ENCODE data around the gene CCDC183. TPM values are rescaled to one million over a fixed set of nuclear protein-coding genes. Genes with fewer than 3 reads are reported as not detected.

CCDC183 gene
- total and polyA plus RNA-seq, 7 donors, result 0.71 to 3.5 (median 2.2) TPM; not detected in 1

DNA sequence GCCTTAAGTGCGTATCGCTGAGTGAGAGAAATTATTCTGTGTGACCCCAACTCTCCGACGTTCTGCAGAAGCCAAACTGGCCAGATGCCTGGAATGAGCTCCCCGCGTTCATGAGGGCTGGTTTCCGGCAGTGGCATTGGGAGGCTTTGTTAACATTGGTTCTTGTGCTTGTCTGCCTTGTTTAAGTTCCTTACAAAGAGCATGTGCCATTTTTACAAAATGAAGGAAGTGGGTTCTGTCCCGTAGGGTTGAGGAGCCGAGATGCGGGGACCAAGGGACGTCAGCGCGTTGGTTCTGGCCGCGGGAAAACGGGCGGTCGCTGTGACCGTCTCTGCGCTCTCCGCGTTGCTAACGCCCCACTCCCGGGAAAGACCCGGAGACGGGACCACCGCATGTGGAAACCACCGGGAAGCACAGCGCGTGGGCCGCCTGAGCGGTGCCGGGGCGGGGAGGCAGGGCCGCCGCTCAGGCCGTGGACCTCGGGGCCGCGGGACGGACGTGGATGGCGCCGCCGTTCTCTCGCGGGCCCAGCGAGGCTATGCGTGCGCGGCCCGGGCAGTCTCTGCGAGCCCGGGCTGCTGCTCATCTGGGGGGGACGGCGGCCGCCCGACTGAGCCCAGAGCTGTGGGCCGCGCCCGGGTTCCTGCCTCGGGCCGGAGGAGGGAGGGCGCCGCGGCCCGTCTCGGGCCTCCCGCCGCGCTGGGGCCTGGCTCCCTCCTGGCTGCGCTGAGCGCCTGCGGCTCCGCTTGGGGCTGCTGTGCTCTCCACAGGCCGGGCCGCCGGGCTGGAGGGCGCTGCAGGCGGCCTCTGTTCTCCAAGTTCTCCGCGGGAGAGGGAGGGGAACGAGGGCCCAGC is 25.1 kb downstream of the CCDC183 start:
- TF ChIP-seq POLR2AphosphoS5 (IDR thresholded peaks at IDR 0.05), result no peak
- TF ChIP-seq, protein P1, sequence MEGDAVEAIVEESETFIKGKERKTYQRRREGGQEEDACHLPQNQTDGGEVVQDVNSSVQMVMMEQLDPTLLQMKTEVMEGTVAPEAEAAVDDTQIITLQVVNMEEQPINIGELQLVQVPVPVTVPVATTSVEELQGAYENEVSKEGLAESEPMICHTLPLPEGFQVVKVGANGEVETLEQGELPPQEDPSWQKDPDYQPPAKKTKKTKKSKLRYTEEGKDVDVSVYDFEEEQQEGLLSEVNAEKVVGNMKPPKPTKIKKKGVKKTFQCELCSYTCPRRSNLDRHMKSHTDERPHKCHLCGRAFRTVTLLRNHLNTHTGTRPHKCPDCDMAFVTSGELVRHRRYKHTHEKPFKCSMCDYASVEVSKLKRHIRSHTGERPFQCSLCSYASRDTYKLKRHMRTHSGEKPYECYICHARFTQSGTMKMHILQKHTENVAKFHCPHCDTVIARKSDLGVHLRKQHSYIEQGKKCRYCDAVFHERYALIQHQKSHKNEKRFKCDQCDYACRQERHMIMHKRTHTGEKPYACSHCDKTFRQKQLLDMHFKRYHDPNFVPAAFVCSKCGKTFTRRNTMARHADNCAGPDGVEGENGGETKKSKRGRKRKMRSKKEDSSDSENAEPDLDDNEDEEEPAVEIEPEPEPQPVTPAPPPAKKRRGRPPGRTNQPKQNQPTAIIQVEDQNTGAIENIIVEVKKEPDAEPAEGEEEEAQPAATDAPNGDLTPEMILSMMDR (IDR thresholded peaks at IDR 0.05), result no peak
- intact Hi-C loops (cut with DNase I), result no loop called here
- no peaks in the 10 kb centered on the region for H3K27me3 ChIP-seq
- peaks cover 0 to 19% (median 17%) of the 10 kb centered on the region in 4 donors for H3K4me1 ChIP-seq
- DNase-seq, result no peak
- peaks cover 0 to 35% (median 18%) of the 10 kb centered on the region in 4 donors for H3K36me3 ChIP-seq
- H3K4me3 ChIP-seq, result peak overlapping the region in 3 of 4 donors; percentile 46 to 48 (median 46)
- WGBS, 2 donors, result 54 to 85% methylated on average over 83 of the region's 83 CpGs
- H3K9me3 ChIP-seq, result no peaks in the 10 kb centered on the region
- H3K27ac ChIP-seq, result peak overlapping the region in 2 of 4 donors; percentile 23 to 34

DNA sequence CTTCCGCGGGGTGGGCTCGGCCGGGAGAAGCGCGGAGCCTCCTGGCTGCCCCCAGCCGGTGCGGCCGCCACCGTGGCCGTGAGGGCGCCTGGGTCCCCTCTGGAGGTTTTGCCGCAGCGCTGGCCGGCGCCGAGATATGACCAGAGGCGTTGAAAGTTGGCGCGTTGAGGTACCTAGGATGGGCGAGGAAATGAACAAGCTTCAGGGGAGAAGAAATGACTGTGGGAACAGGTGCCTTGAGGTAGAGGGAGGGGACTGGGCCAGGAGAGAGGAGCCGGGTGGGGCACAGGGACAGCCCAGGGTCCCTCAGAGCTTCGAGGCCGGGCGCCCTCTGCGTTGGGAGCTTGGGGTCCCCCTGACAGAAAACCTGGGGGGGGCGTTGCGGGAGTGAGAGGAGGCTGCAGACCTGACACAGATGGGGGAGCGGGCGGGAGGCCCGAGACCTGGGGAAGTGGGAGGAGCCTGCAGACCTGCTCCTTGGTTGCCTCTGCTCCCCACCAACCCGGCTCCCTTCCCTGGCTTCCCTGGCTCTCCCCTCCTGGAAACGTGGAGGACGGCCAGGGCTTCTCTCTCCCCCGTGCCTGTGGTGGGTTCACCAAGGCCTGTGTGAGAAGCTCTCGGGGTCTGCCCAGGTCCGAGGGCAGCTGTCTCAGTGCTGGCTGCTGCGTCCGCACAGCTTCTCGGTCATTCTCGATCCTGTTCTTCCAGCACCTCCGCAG is 25.8 kb downstream of the CCDC183 start:
- peaks cover 0 to 19% (median 17%) of the 10 kb centered on the region in 4 donors for H3K4me1 ChIP-seq
- intact Hi-C loops (cut with DNase I), result no loop called here
- H3K27me3 ChIP-seq, result no peaks in the 10 kb centered on the region
- H3K9me3 ChIP-seq, result no peaks in the 10 kb centered on the region
- H3K27ac ChIP-seq, result peak overlapping the region in 2 of 4 donors; percentile 23 to 34
- no peak for DNase-seq
- H3K4me3 ChIP-seq, result peak overlapping the region in 3 of 4 donors; percentile 46 to 48 (median 46)
- 87 to 92% methylated on average over 42 of the region's 42 CpGs for WGBS, 2 donors
- peaks cover 0 to 43% (median 22%) of the 10 kb centered on the region in 4 donors for H3K36me3 ChIP-seq
- TF ChIP-seq POLR2A (IDR thresholded peaks at IDR 0.05), result no peak
- TF ChIP-seq POLR2AphosphoS5 (IDR thresholded peaks at IDR 0.05), result no peak
- TF ChIP-seq EP300 (IDR thresholded peaks at IDR 0.05), result no peak
- TF ChIP-seq, protein P1 (IDR thresholded peaks at IDR 0.05), result no peak

DNA sequence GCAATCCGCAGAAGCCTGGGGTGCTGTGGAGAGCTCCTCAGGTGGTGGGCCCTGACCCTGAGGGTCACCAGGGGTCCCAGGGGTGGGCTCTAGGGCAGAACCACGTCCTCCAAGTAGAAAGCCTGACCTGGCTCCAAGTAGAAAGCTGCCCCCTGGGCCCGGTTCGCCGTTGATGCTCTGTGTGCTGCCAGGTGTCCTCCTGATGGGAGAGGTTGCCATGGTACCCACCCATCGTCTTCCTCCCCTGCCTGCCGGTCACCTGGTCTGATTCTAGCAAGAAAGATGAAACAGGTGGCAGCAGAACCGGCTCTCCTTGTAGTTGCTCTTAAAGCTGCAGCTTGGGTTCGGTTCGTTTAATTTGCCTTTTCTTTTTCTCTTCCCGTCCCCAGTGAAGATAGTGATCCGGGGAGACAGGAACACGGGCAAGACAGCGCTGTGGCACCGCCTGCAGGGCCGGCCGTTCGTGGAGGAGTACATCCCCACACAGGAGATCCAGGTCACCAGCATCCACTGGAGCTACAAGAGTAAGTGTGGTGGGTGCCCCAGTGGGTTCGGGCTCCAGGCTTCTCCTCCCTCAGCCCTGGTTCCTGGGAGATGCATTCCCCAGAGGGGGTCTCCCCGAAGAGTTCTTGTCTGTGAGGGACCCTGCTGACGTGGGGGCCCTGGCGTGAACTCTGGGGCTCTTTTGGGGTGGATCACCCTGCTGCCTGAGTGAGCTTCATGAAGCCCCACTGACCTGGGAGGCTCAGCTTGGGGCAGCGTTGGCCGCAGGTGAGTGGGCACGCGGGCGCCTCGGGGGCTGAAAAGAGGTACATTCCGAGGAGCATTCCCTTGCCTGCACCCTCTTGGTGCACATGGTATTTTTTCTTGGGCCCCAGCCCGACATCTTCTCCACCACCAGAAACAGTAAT is 27.3 kb downstream of the CCDC183 start:
- Histone ChIP-seq H3K27me3 (no peaks in the 10 kb centered on the region), H3K4me3 (no peak overlapping the region), H3K9me3 (no peaks in the 10 kb centered on the region), H3K36me3 (peaks cover 0 to 49% (median 24%) of the 10 kb centered on the region in 4 donors), H3K27ac (no peak overlapping the region), H3K4me1 (peaks cover 0 to 19% (median 17%) of the 10 kb centered on the region in 4 donors)
- TF ChIP-seq EP300 (IDR thresholded peaks at IDR 0.05) (no peak), POLR2AphosphoS5 (IDR thresholded peaks at IDR 0.05) (no peak), POLR2A (IDR thresholded peaks at IDR 0.05) (no peak)
- TF ChIP-seq, protein P1 (IDR thresholded peaks at IDR 0.05), result no peak
- intact Hi-C loops (cut with DNase I), result no loop called here
- WGBS, 2 donors, result 85 to 88% methylated on average over 30 of the region's 30 CpGs
- no peak for DNase-seq

DNA sequence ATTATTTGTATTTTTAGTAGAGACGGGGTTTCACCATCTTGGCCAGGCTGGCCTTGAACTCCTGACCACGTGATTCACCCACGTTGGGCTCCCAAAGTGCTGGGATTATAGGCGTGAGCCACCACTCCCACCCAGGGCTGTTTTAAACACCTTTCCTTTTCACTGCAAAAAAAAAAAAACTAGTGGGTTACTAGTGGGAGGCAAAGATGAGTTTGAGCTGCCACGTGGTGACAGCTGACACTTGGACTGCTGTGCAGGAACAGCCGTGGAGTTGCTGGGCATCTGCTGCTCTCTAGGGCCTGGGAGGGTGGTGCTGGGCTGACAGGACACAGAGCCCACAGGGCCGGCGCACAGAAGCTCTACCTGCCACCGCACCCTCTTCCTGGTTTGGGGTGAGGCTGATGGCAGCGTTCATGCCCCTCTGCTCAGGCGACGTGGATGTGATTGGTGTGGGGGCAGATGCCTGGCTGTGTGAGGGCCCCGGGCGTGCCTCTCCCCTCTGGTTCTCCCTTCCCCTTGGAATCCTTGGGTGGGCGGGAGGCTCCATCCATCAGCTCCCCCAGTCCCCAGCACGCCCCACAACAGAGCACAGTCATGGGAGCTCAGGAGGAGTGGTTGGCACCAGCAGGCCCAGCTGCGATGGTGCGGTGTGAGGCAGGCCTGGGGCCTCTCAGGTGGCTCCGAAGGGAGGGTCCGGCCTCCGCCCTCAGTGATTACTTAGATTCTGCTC is 28.5 kb downstream of the CCDC183 start:
- Histone ChIP-seq H3K27me3 (no peaks in the 10 kb centered on the region), H3K27ac (no peak overlapping the region), H3K4me3 (no peak overlapping the region), H3K36me3 (peaks cover 5 to 62% (median 34%) of the 10 kb centered on the region in 4 donors), H3K9me3 (no peaks in the 10 kb centered on the region), H3K4me1 (peaks cover 0 to 19% (median 17%) of the 10 kb centered on the region in 4 donors)
- 88 to 92% methylated on average over 21 of the region's 21 CpGs for WGBS, 2 donors
- intact Hi-C loops (cut with DNase I), result no loop called here
- TF ChIP-seq POLR2AphosphoS5 (IDR thresholded peaks at IDR 0.05), result no peak
- TF ChIP-seq EP300 (IDR thresholded peaks at IDR 0.05), result no peak
- no peak for TF ChIP-seq POLR2A (IDR thresholded peaks at IDR 0.05)
- TF ChIP-seq, protein P1 (IDR thresholded peaks at IDR 0.05), result no peak
- DNase-seq, result no peak

Data from sigmoid colon (tissue), 7 donors.